Stimulated activated CD8-positive, alpha-beta memory T cell treated with anti-CD3 and anti-CD28 coated beads, Interleukin-12 subunit alpha, Interleukin-12 subunit beta, amount 100 ng/mL, for 24 hours (primary cell): ENCODE data around the gene ASPDH.
"Not testable (repeated sequence)": the region's sequence is repeated elsewhere in the genome, so short reads cannot be mapped to it uniquely, and the experiment has no call there.

Source experiments
- DNase-seq: peaks from one replicate; pipeline ENCODE4 v3.0.0-alpha.2; 2020; ENCODE audit errors: extremely low read depth

Gene ASPDH

DNA sequence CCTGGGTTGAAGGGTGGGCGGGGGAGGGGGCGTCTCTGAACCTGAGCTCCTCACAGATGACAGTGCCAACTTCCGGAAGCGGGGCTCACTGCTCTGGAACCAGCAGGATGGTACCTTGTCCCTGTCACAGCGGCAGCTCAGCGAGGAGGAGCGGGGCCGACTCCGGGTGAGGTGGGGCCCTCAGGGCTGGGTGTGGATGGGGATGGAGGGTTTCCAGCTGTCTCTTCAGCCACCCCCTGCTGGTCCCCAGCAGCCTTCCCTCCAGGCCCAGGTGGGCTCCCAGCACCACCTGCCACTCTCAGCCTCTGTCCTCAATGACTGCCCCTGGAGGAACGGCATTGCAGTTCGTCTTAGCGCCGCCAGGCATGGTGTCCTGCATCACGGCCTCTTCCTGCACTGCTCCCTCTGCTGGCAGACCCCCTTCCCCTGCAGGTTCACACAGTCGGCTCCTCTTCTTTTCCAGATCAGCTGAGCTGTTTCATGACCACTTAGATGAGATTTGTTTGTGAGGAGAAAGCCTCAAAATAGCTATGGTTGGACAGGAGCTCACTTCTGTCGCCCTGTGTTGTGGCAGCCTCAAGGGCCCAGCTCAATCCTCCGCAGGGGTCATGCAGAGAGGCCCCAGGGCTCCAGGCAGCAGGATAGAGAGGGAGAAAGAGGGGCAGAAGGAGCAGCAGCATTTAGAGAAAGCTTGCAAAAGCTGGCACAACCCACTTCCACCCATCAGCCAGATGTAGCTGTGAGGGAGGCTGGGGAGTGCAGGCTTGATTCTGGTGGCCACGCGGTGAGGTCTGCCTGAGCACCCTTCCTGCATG, 34.6 kb downstream of the ASPDH start:
- no peak for DNase-seq

DNA sequence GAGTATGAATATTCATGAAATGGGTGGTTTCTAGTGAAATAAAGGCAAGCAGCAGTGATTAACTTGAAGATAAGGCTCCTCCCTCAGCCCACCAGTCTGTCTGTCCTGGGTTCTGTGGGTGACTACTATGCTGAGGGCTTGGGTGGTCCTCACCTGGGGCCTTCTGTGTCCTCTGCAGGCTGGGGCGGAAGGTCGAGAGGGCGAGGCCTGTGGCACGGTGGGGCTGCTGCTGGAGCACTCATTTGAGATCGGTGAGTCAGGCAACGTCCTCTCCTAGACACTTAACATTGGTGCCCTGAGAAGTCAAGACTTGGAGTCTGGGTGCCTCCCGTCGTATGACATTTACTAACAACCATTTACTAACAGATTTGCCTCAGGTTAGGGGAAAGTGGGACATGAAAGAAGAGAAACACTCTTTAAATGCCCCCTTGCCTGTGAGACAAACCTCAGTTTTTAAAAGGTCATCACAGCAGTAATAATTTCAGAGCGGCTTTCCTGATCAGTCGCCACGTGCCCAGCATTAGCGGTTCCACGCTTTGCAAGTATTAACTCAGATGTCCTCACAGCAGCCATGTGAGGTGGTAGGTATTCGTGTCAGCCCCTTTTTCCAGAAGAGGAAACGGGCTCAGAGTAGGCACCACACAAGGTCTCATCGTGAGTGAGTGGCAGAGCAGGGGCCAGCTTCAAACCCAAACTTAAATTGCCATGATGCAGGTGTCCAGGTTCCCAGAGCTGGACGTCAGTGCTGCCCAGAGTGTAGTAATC, 35.8 kb downstream of the ASPDH start:
- DNase-seq: no peak

DNA sequence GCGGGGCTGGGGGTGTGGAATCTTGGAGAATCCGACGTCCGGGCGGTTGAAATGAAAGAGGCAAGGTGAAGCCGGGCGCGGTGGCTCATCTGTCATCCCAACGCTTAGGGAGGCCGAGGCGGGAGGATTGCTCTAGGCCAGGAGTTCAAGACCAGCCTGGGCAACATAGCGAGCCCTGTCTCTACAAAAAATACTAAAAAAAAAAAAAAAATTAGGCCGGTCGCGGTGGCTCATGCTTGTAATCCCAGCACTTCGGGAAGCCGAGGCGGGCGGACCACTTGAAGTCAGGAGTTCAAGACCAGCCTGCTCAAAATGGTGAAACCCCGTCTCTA, 36.8 kb downstream of the ASPDH start:
- no peak for DNase-seq

DNA sequence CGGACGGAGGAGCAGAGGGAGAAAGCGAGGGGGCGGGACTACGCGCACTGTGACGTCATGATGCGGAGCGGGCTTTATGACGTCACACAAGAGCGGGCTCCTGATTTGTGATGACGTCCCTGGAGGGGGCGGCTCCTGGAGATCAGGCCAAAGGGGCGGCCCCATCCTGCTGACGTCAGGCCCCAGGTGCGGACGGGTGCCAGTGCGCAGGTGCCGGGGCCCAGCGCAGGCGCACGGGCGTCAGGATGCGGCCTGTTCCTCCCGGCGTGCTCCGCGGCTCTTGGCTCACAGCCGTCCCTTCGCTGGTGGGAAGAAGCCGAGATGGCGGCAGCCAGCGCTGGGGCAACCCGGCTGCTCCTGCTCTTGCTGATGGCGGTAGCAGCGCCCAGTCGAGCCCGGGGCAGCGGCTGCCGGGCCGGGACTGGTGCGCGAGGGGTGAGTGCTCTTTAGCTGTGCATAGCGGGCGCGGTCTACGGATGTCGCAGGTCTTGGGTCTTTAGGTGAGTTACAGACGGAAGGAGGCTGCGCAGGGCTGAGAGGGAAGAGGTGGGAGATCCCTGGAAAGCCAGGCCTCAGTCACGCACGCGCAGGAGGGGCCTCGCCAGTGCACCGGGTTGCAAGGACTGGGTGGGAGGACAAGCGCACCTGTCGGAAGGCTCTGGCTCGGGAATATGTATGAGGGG, 37.3 kb downstream of the ASPDH start, which contains the start of the genes EMC10 and GARIN5A:
TSS of gene EMC10 (plus strand) at position 284 of the 683 bp plus-strand sequence. CDS start at position 322, 38 bp downstream.
TSS of gene GARIN5A (minus strand) at position 625 of the 683 bp plus-strand sequence. CDS start at position 165, 460 bp downstream.
- peak; percentile 85 for DNase-seq

DNA sequence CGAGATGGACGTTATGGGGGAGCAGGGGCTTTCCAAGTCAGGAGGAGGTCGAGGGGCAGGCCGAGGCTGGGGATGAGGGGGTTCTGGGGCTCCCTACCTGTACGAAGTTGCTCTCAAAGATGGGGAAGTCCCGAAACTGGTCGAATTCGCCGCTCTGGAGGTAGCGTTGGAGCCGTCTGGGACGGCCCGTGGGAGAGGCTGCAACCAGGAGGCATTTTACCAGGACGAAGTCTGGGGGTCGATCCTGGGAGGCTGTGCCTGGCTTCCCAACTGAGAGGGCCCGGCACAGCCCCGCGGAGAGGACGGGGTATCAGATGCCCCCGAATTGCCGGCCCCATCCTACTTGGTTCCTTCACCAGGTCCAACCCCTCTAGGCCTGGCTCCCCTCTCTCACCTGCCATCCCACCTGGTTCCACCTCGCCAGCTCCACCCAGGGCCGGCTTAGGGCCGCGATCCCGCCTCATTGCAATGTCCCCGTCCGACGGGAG, 37.9 kb downstream of the ASPDH start:
- no peak for DNase-seq

DNA sequence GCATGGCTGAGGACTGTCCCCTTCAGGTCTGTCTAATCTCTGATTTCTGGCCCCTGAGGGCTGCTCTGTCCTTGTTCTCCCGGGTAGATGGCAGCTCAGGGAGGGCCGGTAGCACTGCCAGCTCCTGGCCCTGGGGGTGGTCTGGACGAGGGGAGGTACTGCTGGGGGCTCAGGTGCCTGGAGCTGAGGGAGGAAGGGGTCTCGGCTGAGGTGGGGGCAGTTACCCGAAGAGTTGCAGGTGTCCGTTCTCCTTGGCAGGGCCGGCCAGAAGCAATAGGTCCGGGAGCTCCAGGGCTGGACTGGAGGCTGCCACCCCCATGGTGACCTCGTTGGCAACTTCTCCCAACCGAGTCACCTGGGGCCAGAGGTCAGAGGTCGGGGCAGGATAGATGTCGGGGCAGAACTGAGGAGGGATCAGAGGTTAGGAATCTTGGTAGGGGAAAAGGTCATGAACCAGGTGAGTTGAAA, 38.6 kb downstream of the ASPDH start:
- DNase-seq: no peak

DNA sequence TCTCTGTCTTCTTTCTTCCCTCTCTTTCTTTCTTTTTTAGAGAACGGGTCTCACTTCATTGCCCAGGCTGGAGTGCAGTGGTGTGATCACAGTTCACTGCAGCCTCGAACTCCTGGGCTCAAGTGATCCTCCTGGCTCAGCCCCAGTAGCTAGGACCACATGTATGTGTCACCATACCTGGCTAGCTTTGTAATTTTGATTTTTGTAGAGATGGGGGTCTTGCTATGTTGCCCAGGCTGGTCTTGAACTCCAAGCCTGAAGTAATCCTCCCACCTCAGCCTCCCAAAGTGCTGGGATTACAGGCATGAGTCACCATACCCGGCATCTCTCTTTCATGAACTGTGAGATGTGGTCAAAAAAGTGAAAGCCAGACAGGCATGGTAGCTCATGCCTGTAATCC, 40.4 kb downstream of the ASPDH start:
- DNase-seq: not testable (repeated sequence)

DNA sequence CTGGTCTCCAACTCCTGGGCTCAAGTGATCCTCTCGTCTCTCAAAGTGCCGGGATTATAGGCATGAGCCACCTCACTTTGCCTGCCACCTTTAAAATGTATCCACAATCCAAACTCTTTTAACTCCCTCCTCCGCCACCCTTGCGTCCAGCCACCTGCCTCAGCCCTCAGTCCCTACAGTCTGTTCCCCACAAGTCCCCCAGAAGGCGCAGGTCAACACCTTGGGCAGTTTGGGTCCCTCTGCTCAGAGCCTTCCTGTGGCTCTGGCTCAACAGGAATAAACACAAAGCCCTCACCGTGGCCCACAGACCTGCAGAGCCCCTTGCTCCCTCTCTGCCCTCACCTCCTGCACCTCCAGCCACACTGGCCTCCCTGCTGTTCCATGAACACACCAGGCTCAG, 44.9 kb downstream of the ASPDH start:
- no peak for DNase-seq

DNA sequence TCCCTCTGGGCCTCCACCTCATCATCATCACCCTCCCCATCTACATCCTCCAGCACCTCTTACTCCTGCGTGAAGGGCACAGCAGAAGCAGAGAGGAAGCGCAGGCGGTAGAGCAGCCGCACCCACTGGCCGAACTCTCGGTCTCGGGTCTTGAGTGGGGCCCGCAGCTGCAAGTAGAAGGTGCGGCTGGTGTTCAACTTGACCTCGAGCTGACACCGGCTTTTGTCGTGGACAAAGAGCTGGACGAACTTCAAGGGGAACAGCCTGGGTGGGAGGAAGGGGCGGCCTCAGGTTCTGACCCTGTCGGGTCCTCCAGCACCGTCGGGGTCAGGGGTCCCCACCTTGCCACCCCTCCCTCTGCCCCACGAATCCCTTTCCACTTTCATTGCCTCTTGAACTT, 46.1 kb downstream of the ASPDH start:
- no peak for DNase-seq

DNA sequence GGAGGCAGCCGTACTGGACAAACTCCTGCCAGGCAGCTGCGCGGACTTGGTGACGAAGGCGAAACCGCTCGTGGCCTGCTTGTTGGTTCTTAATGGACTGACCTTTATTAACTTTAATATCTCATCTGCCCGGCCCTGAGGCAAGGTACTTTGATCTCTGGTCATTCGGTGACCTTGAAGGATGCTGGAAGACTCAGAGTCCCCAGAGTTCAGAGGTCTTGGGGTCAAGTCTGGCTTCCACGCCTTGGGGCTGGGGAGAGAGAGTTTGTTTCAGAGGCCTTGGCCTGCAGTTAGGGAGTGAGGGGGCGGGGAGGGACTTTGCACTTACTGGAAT, 47.0 kb downstream of the ASPDH start:
- DNase-seq: no peak

DNA sequence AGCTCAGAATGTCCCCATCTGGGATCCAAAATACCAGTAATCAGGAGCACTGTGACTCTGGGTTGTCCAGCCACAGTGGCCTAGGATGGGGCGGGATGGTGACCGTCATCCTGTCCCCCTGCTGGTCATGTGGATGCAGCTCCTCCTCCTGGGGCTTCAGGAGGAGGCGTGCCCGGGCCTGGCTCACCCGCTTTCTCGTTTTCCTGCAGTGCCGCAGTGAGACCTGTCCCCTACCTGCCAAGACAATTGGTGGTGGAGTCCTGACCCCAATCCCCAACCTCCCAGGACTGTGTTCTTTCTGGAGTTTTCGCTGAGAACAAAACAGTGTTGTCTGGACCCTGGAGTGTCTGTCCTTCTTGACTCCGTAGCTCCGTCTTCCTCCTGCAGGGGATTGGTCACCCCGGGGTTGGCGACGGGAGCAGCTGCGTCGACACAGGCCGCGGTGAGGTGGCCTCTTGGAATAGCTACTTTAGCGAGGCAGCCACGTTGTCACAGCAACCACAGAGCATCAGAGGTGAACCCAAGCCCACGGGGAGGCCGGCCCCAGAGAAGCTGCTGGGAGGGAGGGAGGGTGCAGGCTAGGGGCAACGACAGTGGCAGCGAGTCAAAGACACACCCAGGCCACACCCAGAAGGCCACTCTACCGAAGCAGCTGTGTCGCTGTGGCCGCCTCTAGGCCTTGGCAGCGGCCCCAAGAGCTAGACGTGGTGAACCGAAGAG, 47.6 kb downstream of the ASPDH start:
- DNase-seq: no peak

DNA sequence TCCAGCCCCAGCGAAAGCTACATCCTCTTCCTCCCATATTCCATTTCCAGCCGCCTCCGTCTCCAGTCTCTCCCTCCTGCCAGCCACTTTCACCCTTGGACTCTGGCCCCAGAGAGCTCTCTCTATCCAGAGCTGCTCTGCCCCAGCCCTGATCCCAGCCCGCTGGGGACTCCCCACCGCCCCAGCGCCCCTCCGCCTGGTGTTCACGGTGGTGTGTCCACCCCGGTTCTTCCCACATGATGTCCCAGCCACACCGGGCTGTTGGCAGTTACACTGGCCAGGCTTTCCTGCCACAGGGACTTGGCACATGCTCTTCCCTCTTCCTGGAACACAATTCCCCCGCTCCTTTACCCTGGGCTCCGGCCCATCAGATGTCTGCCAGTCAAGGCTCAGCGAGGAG, 48.7 kb downstream of the ASPDH start:
- DNase-seq: no peak

DNA sequence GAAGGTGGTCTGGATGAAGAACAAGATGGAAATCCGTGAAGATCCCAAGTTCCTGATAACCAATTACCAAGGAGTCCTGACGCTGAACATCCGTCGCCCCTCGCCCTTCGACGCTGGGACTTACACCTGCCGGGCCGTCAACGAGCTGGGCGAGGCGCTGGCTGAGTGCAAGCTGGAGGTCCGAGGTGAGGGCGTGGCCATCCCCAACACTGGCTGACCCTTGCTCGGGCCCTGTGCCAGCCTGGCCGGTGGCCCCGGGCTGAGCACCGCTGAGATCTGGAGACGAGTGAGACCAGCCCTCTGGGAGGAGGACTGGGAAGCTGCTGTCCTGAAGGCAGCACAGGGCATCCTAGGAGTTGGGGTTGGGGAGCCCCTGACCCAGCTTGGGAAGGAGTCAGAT, 49.4 kb downstream of the ASPDH start:
- no peak for DNase-seq

DNA sequence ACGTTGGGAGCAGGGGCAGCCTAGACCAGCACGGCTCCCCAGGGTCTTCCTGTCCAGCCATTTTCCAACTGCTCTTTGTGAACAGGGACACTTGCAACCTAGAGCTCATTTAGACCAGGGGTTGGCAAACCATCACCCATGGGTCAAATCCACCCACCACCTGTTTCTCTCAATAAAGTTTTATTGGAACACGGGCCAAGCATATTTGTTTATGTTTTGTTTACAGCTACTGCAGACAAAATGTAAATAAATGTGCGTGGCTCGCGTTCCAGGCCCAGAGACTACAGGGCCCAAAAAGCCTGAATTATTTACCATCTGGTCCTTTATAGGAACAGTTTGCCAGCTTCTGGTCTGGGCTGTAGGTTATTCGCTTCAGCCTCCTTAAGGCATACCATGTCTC, 50.7 kb downstream of the ASPDH start:
- DNase-seq: no peak
